NCI-H1048 (cell line): ENCODE data around the gene ISLR2.

Source experiments
- DNase-seq: peaks from one replicate; lab custom pipeline; 2025; lab: John Stamatoyannopoulos, UW

ISLR2 gene

GRCh38 chr15:74178326-74179100, 48.1 kb downstream of the ISLR2 start:
- DNase-seq, result no peak

GRCh38 chr15:74179101-74179841, 48.9 kb downstream of the ISLR2 start:
- DNase-seq, result no peak

GRCh38 chr15:74179983-74180880, 49.8 kb downstream of the ISLR2 start:
- DNase-seq, result no peak

- no peak for DNase-seq
These were observed 50.7 kb downstream of the ISLR2 start for GRCh38 chr15:74180881-74181602.

- DNase-seq, result no peak
These were observed 51.7 kb downstream of the ISLR2 start for GRCh38 chr15:74182131-74182530.

- DNase-seq, result no peak
These were observed 54.3 kb downstream of the ISLR2 start for GRCh38 chr15:74184582-74185091.

GRCh38 chr15:74185710-74186348, 55.4 kb downstream of the ISLR2 start:
- no peak for DNase-seq
